AG09309 (cell line): ENCODE measurements around the gene MYDGF.

Experiments used
- DNase-seq: peaks from one replicate; pipeline ENCODE4 v3.0.0-alpha.2; 2010; ENCODE audit warnings: low read depth
- H3K4me3 ChIP-seq: 2 replicates; pipeline ENCODE4 v1.5.1; 2011; ENCODE audit warnings: mild to moderate bottlenecking, low read depth, low read length, moderate library complexity; ENCODE audit not compliant: control insufficient read depth
- CTCF ChIP-seq: IDR thresholded peaks from 2 replicates; pipeline ENCODE4 v1.5.1; 2011; ENCODE audit warnings: mild to moderate bottlenecking, low read depth, low read length, inconsistent platforms; ENCODE audit not compliant: insufficient read depth, control insufficient read depth; ENCODE audit errors: missing control alignments

The MYDGF gene

GRCh38 chr19:4618019-4618418 lies 52.1 kb downstream of the MYDGF start:
- no peak overlapping the region for H3K4me3 ChIP-seq
- DNase-seq, result no peak
- no peak for TF ChIP-seq CTCF

GRCh38 chr19:4613254-4613751 lies 56.8 kb downstream of the MYDGF start:
- H3K4me3 ChIP-seq, result no peak overlapping the region
- TF ChIP-seq CTCF, result no peak
- no peak for DNase-seq

- H3K4me3 ChIP-seq, result no peak overlapping the region
- no peak for DNase-seq
- TF ChIP-seq CTCF, result no peak
These were observed 60.1 kb downstream of the MYDGF start for GRCh38 chr19:4609878-4610511.
